C4-2B (cell line): ENCODE data around the gene LRP5.
"Not testable (repeated sequence)": the region's sequence is repeated elsewhere in the genome, so short reads cannot be mapped to it uniquely, and the experiment has no call there.

ENCODE experiments used
- H3K27ac ChIP-seq: fragments of 450-650 bp; 2 replicates; pipeline ENCODE4 v1.5.1; 2017
- ZFX ChIP-seq: fragments of 450-650 bp; IDR thresholded peaks from 2 replicates; pipeline ENCODE4 v1.6.1; 2017
- TF ChIP-seq, protein P1 (sequence below): fragments of 450-650 bp; conservative IDR thresholded peaks from 2 replicates; pipeline ENCODE4 v1.5.1; 2017; ENCODE audit warnings: mild to moderate bottlenecking

Gene LRP5

DNA sequence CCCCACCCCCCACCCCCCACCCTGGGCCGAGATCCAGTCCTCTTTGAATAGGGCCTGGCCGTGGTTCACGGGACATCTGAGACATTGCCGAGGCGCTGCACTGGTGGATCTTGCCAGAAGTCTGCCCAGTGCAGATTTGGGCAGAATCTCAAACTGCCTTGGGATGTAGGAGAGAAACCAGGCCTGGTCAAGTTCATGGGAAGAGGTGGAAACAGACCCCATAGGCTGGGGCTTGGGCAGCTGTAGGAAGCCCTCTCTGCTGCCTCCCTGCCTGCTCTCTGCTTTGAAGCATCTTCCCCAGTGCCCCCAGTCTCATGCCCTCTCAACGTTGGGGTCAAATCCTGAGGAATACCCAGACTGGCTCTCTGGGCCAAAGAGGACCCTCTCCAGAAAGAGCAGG is 132.2 kb downstream of the LRP5 start:
- TF ChIP-seq, protein P1, sequence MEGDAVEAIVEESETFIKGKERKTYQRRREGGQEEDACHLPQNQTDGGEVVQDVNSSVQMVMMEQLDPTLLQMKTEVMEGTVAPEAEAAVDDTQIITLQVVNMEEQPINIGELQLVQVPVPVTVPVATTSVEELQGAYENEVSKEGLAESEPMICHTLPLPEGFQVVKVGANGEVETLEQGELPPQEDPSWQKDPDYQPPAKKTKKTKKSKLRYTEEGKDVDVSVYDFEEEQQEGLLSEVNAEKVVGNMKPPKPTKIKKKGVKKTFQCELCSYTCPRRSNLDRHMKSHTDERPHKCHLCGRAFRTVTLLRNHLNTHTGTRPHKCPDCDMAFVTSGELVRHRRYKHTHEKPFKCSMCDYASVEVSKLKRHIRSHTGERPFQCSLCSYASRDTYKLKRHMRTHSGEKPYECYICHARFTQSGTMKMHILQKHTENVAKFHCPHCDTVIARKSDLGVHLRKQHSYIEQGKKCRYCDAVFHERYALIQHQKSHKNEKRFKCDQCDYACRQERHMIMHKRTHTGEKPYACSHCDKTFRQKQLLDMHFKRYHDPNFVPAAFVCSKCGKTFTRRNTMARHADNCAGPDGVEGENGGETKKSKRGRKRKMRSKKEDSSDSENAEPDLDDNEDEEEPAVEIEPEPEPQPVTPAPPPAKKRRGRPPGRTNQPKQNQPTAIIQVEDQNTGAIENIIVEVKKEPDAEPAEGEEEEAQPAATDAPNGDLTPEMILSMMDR, result no peak
- no peak for TF ChIP-seq ZFX
- H3K27ac ChIP-seq, result no peak overlapping the region

DNA sequence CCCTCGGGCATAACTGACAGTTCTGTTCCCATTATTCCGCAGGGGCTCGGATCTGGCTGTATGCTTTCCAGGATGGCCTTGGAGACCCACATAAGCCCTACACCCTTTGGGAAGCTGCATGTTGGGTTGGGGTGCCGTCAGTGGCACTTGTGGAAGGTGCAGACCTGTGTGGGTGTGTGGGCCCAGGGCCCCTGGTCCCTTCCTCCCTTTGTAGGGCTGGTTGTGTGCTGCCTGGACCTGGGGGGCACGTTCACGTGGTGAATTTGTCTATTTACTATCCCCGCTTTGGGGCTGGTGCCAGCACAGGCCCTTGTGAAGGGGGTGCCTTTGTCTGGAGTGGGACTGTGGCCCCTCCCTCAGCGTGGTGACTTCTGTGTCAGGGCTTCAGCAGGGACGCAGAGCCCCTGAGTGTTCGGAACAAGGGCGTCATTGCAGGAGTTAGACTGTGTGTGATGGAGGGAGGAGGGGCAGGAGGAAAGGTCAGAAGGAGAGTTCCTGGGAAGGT is 133.2 kb downstream of the LRP5 start:
- TF ChIP-seq ZFX, result no peak
- TF ChIP-seq, protein P1, result no peak
- no peak overlapping the region for H3K27ac ChIP-seq

DNA sequence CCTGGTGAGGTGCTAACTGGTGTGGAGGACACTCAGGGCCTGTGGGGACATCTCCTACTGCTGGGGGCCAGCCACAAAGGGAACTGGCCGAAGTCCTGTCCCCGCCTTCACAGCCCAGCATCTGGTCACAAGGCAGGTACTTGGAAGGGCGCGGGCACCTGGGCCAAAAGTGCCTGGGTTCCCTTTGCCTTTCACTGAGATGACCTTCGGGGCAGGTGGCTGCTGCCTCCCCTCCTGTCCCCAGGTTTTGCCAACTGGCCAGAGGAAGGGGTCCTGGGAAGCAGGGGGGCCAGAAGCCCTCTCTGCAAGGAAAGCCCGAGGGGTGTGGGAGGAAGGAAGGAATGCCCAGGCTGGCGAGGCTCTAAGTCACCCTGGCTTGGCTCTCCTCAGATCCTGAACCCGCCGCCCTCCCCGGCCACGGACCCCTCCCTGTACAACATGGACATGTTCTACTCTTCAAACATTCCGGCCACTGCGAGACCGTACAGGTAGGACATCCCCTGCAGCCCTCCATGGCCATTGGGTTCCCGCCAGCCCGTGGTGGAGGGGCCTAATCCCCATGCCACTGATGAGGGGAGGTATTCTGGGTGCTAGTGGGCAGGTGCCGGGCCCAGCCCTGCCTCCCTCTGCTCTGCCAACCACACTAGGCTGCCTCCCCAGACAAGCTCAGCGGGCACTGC is 133.8 kb downstream of the LRP5 start:
- no peak overlapping the region for H3K27ac ChIP-seq
- TF ChIP-seq, protein P1, result no peak
- TF ChIP-seq ZFX, result no peak

DNA sequence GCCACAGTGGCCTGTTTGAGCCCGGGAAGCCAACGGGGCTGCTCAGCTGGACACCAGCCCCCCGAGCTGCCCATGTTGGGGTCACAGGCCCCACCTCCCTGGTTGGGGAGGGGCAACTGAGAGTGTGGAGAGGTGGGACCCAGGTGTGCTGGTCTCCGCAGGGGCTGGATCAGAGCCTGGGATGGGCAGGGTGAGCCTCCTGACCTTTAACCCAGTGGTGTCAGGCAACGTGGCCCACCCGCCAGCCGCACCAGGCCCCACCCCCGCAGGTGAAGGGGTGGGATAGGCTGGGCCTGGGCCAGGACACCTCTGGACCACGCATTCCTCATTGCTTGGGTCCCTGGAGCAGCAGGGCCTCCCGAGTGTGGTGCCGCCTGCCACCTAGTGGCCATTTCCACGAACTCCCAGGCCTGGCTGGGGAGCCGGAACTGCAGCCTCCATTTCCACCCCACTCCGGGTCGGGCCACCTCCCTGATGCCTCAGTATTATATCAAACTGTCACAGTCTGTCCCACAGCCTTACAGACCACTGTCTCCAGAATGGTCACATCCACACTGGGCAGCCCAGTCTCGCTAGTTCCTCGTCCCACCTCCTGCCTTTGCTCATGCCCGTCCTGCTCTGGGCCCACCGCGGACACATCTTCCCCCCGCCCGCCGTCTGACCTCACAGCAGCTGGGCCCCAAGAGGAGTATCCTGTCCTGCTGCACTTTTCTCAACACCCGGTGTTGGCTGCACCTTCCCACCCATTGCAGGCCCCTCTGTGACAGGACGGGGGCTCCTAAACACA is 134.8 kb downstream of the LRP5 start:
- H3K27ac ChIP-seq, result no peak overlapping the region
- TF ChIP-seq, protein P1, result peak; percentile 96
- TF ChIP-seq ZFX, result no peak

DNA sequence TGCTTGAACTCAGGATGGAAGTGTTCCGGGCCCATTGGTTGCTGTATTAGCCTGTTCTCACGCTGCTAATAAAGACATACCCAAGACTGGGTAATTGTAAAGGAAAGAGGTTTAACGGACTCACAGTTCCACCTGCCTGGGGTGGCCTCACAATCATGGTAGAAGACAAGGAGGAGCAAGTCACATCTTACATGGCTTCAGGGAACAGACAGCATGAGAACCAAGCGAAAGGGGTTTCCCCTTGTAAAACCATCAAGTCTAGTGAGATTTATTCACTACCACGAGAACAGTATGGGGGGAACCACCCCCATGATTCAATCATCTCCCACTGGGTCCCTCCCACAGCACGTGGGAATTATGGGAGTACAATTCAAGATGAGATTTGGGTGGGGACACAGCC is 135.5 kb downstream of the LRP5 start:
- not testable (repeated sequence) for H3K27ac ChIP-seq

DNA sequence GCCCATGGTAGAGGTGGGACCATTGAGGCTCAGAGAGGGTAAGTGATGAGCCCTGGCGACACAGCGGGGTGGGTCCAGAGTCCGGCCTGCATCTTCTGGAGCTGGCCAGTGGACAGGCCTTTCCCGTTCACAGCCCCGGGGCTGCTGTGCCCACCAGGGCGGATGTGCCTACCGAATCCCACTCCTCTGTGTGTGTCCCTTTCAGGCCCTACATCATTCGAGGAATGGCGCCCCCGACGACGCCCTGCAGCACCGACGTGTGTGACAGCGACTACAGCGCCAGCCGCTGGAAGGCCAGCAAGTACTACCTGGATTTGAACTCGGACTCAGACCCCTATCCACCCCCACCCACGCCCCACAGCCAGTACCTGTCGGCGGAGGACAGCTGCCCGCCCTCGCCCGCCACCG is 136.2 kb downstream of the LRP5 start:
- no peak for TF ChIP-seq ZFX
- TF ChIP-seq, protein P1, result no peak
- H3K27ac ChIP-seq, result no peak overlapping the region

DNA sequence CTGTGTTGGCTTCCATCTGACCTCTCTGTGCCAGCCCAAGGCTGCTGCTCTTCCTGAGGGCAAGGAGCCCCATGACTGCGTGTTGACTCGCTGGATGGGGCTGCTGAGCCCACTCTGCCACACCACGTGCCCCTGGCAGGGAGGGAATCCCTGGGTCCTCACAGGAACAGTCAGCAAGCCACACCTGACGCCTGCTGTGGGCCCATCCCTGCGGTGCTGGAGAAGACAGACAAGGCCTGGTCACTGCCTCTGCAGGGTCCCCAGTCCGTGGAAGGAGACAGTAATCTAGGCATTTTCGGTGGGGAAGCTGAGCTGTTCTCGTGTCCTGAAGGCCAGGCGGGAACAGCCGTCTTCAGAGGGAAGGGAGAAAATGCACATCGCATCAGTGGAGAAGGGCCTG is 137.6 kb downstream of the LRP5 start:
- no peak overlapping the region for H3K27ac ChIP-seq
- TF ChIP-seq, protein P1, result no peak
- TF ChIP-seq ZFX, result no peak

DNA sequence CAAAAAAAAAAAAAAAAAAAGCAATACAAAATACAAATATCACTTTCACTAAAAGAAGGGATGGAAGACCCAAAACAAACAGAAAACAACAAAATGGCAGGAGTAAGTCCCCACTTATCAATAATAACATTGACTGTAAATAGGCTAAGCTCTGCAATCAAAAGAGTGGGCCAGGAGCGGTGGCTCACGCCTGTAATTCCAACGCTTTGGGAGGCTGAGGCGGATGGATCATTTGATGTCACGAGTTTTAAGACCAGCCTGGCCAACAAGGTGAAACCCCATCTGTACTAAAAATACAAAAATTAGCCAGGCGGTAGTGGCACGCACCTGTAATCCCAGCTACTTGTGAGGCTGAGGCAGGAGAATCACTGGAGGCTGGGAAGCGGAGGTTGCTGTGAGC is 138.3 kb downstream of the LRP5 start:
- no peak overlapping the region for H3K27ac ChIP-seq
- no peak for TF ChIP-seq ZFX
- TF ChIP-seq, protein P1, result no peak
